IMR-90 (cell line): ENCODE measurements around the gene CCNC.
"Not testable (repeated sequence)": the region's sequence is repeated elsewhere in the genome, so short reads cannot be mapped to it uniquely, and the experiment has no call there.

Source experiments
- BHLHE40 ChIP-seq: fragments of 150-350 bp; IDR thresholded peaks from 2 replicates; pipeline ENCODE4 v1.6.1; 2016; ENCODE audit warnings: mild to moderate bottlenecking, low read depth, low read length
- CTCF ChIP-seq: conservative IDR thresholded peaks from 2 replicates; pipeline ENCODE4 v1.5.1; 2012; ENCODE audit warnings: mild to moderate bottlenecking, low read depth, low read length, improper control_type of control experiment
- POLR2A ChIP-seq: IDR thresholded peaks from 2 replicates; pipeline ENCODE4 v1.6.1; 2012; ENCODE audit warnings: mild to moderate bottlenecking, low read depth, low read length

- TF ChIP-seq CTCF, POLR2A, BHLHE40: not testable (repeated sequence)
These were observed 26.2 kb upstream of the CCNC start for GRCh38 chr6:99594696-99595095.
